CD14-positive monocyte (primary cell): ENCODE measurements around the gene HAP1. TPM values are rescaled to one million over a fixed set of nuclear protein-coding genes. Genes with fewer than 3 reads are reported as not detected.

ENCODE experiments used
- DNase-seq, 3 donors: peaks; one replicate each; pipeline ENCODE4 v3.0.0-alpha.2; 2011 to 2022
- H2AFZ ChIP-seq: 2 replicates; pipeline ENCODE4 v1.6.0; 2012; ENCODE audit warnings: mild to moderate bottlenecking, low read depth, low read length, inconsistent platforms; ENCODE audit not compliant: insufficient read depth, poor library complexity, severe bottlenecking
- H3K27ac ChIP-seq, 2 donors: 1 replicate in 1 of 2; 2 replicates in 1 of 2; pipeline ENCODE4 v1.5.1; 2012 to 2013; ENCODE audit warnings: low read length in 2 of 2, control low read depth in 1 of 2, inconsistent platforms in 1 of 2, low read depth in 1 of 2, mild to moderate bottlenecking in 1 of 2
- H3K27me3 ChIP-seq, 2 donors: one replicate each; pipeline versions ENCODE4 v1.6.0 to v1.6.1; 2011 to 2013; ENCODE audit warnings: low read length in 2 of 2; ENCODE audit not compliant: control insufficient read depth in 2 of 2, insufficient read depth in 2 of 2
- H3K36me3 ChIP-seq, 2 donors: replicated peaks in 1 of 2; 1 replicate in 1 of 2; 2 replicates in 1 of 2; pipeline versions ENCODE4 v1.5.1 to v1.6.1; 2012 to 2013; ENCODE audit warnings: low read length in 2 of 2, control low read depth in 1 of 2, inconsistent platforms in 1 of 2, mild to moderate bottlenecking in 1 of 2; ENCODE audit not compliant: insufficient read depth in 2 of 2, control insufficient read depth in 1 of 2
- H3K4me1 ChIP-seq, 2 donors: 1 replicate in 1 of 2; 2 replicates in 1 of 2; pipeline versions ENCODE4 v1.5.1 to v1.6.1; 2012 to 2013; ENCODE audit warnings: low read length in 2 of 2, control low read depth in 1 of 2, inconsistent platforms in 1 of 2, mild to moderate bottlenecking in 1 of 2, moderate library complexity in 1 of 2; ENCODE audit not compliant: insufficient read depth in 2 of 2, control insufficient read depth in 1 of 2
- H3K4me2 ChIP-seq: replicated peaks from 2 replicates; pipeline ENCODE3; 2012; ENCODE audit warnings: low read length, moderate library complexity, mild to moderate bottlenecking; ENCODE audit not compliant: poor library complexity, severe bottlenecking; ENCODE audit errors: extremely low read depth
- H3K4me3 ChIP-seq, 3 experiments: fragments of 200-600 bp in 1 of 3; sonication (generic) in 1 of 3; replicated peaks in 1 of 3; 1 replicate in 2 of 3; 2 replicates in 1 of 3; pipeline ENCODE4 v1.5.1; 2011 to 2013; ENCODE audit warnings: low read length in 3 of 3, mild to moderate bottlenecking in 3 of 3, control low read depth in 2 of 3, low read depth in 2 of 3, inconsistent platforms in 1 of 3, moderate library complexity in 1 of 3
- H3K79me2 ChIP-seq: 2 replicates; pipeline ENCODE4 v1.6.0; 2012; ENCODE audit warnings: mild to moderate bottlenecking, control low read depth, inconsistent platforms, low read length, moderate library complexity; ENCODE audit not compliant: insufficient read depth
- H3K9ac ChIP-seq: 2 replicates; pipeline ENCODE4 v1.6.0; 2017; ENCODE audit warnings: low read length, mild to moderate bottlenecking; ENCODE audit not compliant: insufficient read depth, poor library complexity, severe bottlenecking
- H3K9me3 ChIP-seq, 2 donors: replicated peaks in 1 of 2; 1 replicate in 1 of 2; 2 replicates in 1 of 2; pipeline versions ENCODE4 v1.5.1 to v1.6.1; 2012 to 2013; ENCODE audit warnings: low read length in 2 of 2, control low read depth in 1 of 2; ENCODE audit not compliant: control insufficient read depth in 1 of 2, insufficient read depth in 1 of 2
- H4K20me1 ChIP-seq: 2 replicates; pipeline ENCODE4 v1.6.0; 2012; ENCODE audit warnings: mild to moderate bottlenecking, low read length, control low read depth, moderate library complexity; ENCODE audit not compliant: insufficient read depth
- H3K27ac Mint-ChIP-seq, 7 donors: one replicate each; pipeline ENCODE4 v1.8.0; 2020; ENCODE audit warnings: mild to moderate bottlenecking in 7 of 7, mixed read lengths in 7 of 7, moderate library complexity in 6 of 7, inconsistent platforms in 2 of 7
- H3K27me3 Mint-ChIP-seq, 3 donors: one replicate each; pipeline ENCODE4 v1.8.0; 2021 to 2022; ENCODE audit warnings: low read depth in 3 of 3, mild to moderate bottlenecking in 3 of 3, mixed read lengths in 3 of 3, moderate library complexity in 3 of 3, inconsistent platforms in 1 of 3
- H3K36me3 Mint-ChIP-seq, 2 donors: one replicate each; pipeline ENCODE4 v1.8.0; 2020; ENCODE audit warnings: mixed read lengths in 2 of 2, inconsistent platforms in 1 of 2, mild to moderate bottlenecking in 1 of 2
- H3K4me1 Mint-ChIP-seq: one replicate; pipeline ENCODE4 v1.8.0; 2020; ENCODE audit warnings: mild to moderate bottlenecking, mixed read lengths
- H3K4me3 Mint-ChIP-seq, 2 donors: one replicate each; pipeline ENCODE4 v1.8.0; 2020; ENCODE audit warnings: mild to moderate bottlenecking in 2 of 2, mixed read lengths in 2 of 2, moderate library complexity in 1 of 2
- H3K9me3 Mint-ChIP-seq, 7 donors: one replicate each; pipeline ENCODE4 v1.8.0; 2020 to 2022; ENCODE audit warnings: mixed read lengths in 7 of 7, mild to moderate bottlenecking in 6 of 7, moderate library complexity in 6 of 7, inconsistent platforms in 2 of 7
- CTCF ChIP-seq: fragments of 200-600 bp; IDR thresholded peaks from one replicate; pipeline ENCODE4 v1.8.0; 2022; ENCODE audit warnings: antibody characterized with exemption, mild to moderate bottlenecking
- WGBS: methylation state at CpG from one replicate; pipeline ENCODE4 v1.1.5; 2013; ENCODE audit warnings: missing lambda C conversion rate; ENCODE audit not compliant: insufficient coverage; 5-methylcytosine and 5-hydroxymethylcytosine counted together
- intact Hi-C, 2 donors: fragments of 100-400 bp; cut with micrococcal nuclease; formaldehyde crosslinking; loops; one replicate each; pipeline versions ENCODE4 v1.15.0 to v1.15.1; 2023
- polyA plus RNA-seq, 3 donors: library from polyadenylated mRNA; depleted of rRNA in 1 of 3; unstranded in 2 of 3; stranded (reverse) in 1 of 3; fragments of 300-500 nt in 2 of 3; fragments of >200 nt in 1 of 3; fragmentation: Illumina TruSeq in 2 of 3; gene quantifications; 1 replicate in 2 of 3; 2 replicates in 1 of 3; pipeline ENCODE4 v1.2.3, GENCODE V29; 2012 to 2021

Gene HAP1
- polyA plus RNA-seq, 3 donors = not detected

- Mint-ChIP-seq H3K4me1 (no peaks in the 10 kb centered on the region), H3K27ac (no peak overlapping the region), H3K36me3 (peaks cover 16 to 24% of the 10 kb centered on the region in 2 donors), H3K27me3 (peaks cover 0 to 4% (median 3%) of the 10 kb centered on the region in 3 donors), H3K9me3 (peaks cover 0 to 2% (median 0%) of the 10 kb centered on the region in 7 donors), H3K4me3 (no peak overlapping the region)
- Histone ChIP-seq H3K4me1 (no peaks in the 10 kb centered on the region), H3K9me3 (no peaks in the 10 kb centered on the region), H3K79me2 (no peaks in the 10 kb centered on the region), H4K20me1 (peaks cover 16% of the 10 kb centered on the region), H3K36me3 (peaks cover 35 to 77% of the 10 kb centered on the region in 2 donors), H3K4me3 (no peak overlapping the region), H3K27ac (no peak overlapping the region), H3K27me3 (no peaks in the 10 kb centered on the region), H3K9ac (no peak overlapping the region), H3K4me2 (no peak overlapping the region), H2AFZ (no peak overlapping the region)
- no peak for DNase-seq
- 100% methylated on average over 2 of the region's 3 CpGs for WGBS
- intact Hi-C loops = no loop called here
- TF ChIP-seq CTCF = no peak
These were observed 35.5 kb upstream of the HAP1 start for GRCh38 chr17:41769985-41770384.

DNA sequence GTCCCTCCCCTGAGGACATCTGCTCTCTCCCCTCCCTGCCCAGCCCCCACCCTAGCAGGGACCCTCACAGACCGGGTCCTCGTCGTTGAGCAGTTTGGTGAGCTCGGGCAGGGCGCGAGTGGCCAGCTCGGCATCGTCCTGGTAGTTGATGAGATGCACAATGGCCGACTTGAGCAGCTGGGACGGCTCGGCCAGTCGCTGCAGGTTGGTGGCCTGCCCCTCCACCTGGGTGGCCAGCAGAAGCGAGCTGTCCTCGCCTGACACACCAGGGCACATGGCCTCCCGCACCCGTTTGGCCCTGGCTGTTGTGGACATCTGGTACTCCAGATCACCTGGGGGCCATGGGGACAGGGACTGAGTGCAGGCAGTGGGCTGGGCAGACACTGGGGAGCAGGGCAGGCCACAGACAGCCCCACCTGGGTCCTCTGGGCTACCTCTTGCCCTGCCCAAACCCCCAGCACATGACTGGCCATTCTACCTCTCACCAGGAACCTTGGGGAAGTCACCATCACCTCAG is 35.0 kb upstream of the HAP1 start:
- no peaks in the 10 kb centered on the region for H3K27me3 ChIP-seq
- DNase-seq = no peak
- no peak overlapping the region for H3K9ac ChIP-seq
- 95% methylated on average over 16 of the region's 16 CpGs for WGBS
- H3K4me1 Mint-ChIP-seq = no peaks in the 10 kb centered on the region
- peaks cover 12% of the 10 kb centered on the region for H4K20me1 ChIP-seq
- H3K79me2 ChIP-seq = no peaks in the 10 kb centered on the region
- H3K4me3 Mint-ChIP-seq = no peak overlapping the region
- H3K4me2 ChIP-seq = no peak overlapping the region
- H3K4me1 ChIP-seq = no peaks in the 10 kb centered on the region
- no peak for TF ChIP-seq CTCF
- H3K9me3 Mint-ChIP-seq = peaks cover 0 to 2% (median 0%) of the 10 kb centered on the region in 7 donors
- no peak overlapping the region for H2AFZ ChIP-seq
- peaks cover 41 to 83% of the 10 kb centered on the region in 2 donors for H3K36me3 ChIP-seq
- intact Hi-C loops = no loop called here
- H3K4me3 ChIP-seq = no peak overlapping the region
- no peak overlapping the region for H3K27ac Mint-ChIP-seq
- H3K9me3 ChIP-seq = no peaks in the 10 kb centered on the region
- peaks cover 0 to 6% (median 4%) of the 10 kb centered on the region in 3 donors for H3K27me3 Mint-ChIP-seq
- peaks cover 18 to 26% of the 10 kb centered on the region in 2 donors for H3K36me3 Mint-ChIP-seq
- H3K27ac ChIP-seq = no peak overlapping the region
